Smooth muscle cell (in vitro differentiated cells): ENCODE measurements around the gene GIPC3. TPM values are rescaled to one million over a fixed set of nuclear protein-coding genes. Genes with fewer than 3 reads are reported as not detected.

ENCODE experiments used
- DNase-seq: peaks from one replicate; lab custom pipeline; 2025; ENCODE audit not compliant: unreplicated experiment; lab: John Stamatoyannopoulos, UW
- H2AFZ ChIP-seq: fragments of 200-600 bp; sonication (generic); 2 replicates; pipeline ENCODE4 v1.6.0; 2016; ENCODE audit warnings: antibody characterized with exemption, low read depth, mild to moderate bottlenecking
- H3F3A ChIP-seq: fragments of 200-600 bp; sonication (generic); 2 replicates; pipeline ENCODE4 v1.6.0; 2017; ENCODE audit warnings: antibody characterized with exemption, low read depth
- H3K27ac ChIP-seq: fragments of 200-600 bp; sonication (generic); 2 replicates; pipeline ENCODE4 v1.5.1; 2016; ENCODE audit warnings: low read depth, mild to moderate bottlenecking
- H3K27me3 ChIP-seq: fragments of 200-600 bp; sonication (generic); 2 replicates; pipeline ENCODE4 v1.6.1; 2016; ENCODE audit warnings: low read depth, mild to moderate bottlenecking
- H3K36me3 ChIP-seq: fragments of 200-600 bp; sonication (generic); 2 replicates; pipeline ENCODE4 v1.5.1; 2016; ENCODE audit warnings: low read depth
- H3K4me1 ChIP-seq: fragments of 200-600 bp; sonication (generic); 2 replicates; pipeline ENCODE4 v1.5.1; 2016; ENCODE audit warnings: low read depth
- H3K4me2 ChIP-seq: fragments of 200-600 bp; sonication (generic); 2 replicates; pipeline ENCODE4 v1.6.0; 2016; ENCODE audit warnings: mild to moderate bottlenecking
- H3K4me3 ChIP-seq: fragments of 200-600 bp; sonication (generic); 2 replicates; pipeline ENCODE4 v1.5.1; 2016; ENCODE audit warnings: mild to moderate bottlenecking
- H3K79me2 ChIP-seq: fragments of 200-600 bp; sonication (generic); 2 replicates; pipeline ENCODE4 v1.6.0; 2016; ENCODE audit warnings: low read depth, mild to moderate bottlenecking
- H3K9ac ChIP-seq: fragments of 200-600 bp; sonication (generic); 2 replicates; pipeline ENCODE4 v1.6.0; 2016; ENCODE audit warnings: low read depth
- H3K9me3 ChIP-seq: fragments of 200-600 bp; sonication (generic); replicated peaks from 2 replicates; pipeline ENCODE4 v1.5.1; 2016; ENCODE audit warnings: low read depth
- H4K20me1 ChIP-seq: fragments of 200-600 bp; sonication (generic); 2 replicates; pipeline ENCODE4 v1.6.0; 2016; ENCODE audit warnings: low read depth
- WGBS: methylation state at CpG from one replicate; pipeline ENCODE4 v1.1.7; 2016; ENCODE audit warnings: low lambda C conversion rate; 5-methylcytosine and 5-hydroxymethylcytosine counted together
- polyA plus RNA-seq: library from polyadenylated mRNA; unstranded; fragments of >200 nt; fragmentation: Nextera tagmentation; extraction: Ambion mirVana; gene quantifications from 2 replicates; pipeline ENCODE4 v1.2.1, GENCODE V29; 2016
- total RNA-seq: library from RNA; depleted of rRNA; stranded (reverse); fragments of >200 nt; gene quantifications from 2 replicates; pipeline ENCODE4 v1.2.3, GENCODE V29; 2014
- TF ChIP-seq, protein P1 (sequence below): fragments of 200-600 bp; sonication (generic); IDR thresholded peaks from 2 replicates; pipeline ENCODE4 v1.5.1; 2017; ENCODE audit warnings: borderline replicate concordance, mild to moderate bottlenecking, antibody characterized with exemption; ENCODE audit not compliant: insufficient read depth, poor library complexity, severe bottlenecking

The GIPC3 gene
- total and polyA plus RNA-seq, 2 experiments from 2014 or later, result 0.13 to 0.96 TPM

DNA sequence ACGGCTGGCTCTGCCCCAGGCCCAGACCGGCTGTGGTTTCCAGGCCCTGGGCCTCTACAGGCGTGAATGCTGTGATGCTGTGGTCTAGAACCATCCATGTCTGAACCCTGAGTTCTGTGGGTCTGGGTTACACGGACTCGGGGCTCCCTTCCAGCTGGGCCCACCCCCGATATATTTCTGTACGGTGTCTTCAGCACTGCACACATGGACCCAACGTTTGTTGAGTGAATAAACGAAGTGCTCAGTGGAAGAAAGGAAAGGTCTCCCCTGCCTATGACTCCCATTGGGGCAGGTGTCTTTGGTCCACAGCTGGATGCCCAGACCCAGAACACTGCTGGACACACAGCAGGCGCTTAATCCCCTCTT, 39.6 kb upstream of the GIPC3 start:
- no peaks in the 10 kb centered on the region for H3K27me3 ChIP-seq
- peaks cover 12% of the 10 kb centered on the region for H3F3A ChIP-seq
- no peak overlapping the region for H3K4me2 ChIP-seq
- no peak for DNase-seq
- H3K9ac ChIP-seq, result no peak overlapping the region
- H3K27ac ChIP-seq, result no peak overlapping the region
- TF ChIP-seq, protein P1, sequence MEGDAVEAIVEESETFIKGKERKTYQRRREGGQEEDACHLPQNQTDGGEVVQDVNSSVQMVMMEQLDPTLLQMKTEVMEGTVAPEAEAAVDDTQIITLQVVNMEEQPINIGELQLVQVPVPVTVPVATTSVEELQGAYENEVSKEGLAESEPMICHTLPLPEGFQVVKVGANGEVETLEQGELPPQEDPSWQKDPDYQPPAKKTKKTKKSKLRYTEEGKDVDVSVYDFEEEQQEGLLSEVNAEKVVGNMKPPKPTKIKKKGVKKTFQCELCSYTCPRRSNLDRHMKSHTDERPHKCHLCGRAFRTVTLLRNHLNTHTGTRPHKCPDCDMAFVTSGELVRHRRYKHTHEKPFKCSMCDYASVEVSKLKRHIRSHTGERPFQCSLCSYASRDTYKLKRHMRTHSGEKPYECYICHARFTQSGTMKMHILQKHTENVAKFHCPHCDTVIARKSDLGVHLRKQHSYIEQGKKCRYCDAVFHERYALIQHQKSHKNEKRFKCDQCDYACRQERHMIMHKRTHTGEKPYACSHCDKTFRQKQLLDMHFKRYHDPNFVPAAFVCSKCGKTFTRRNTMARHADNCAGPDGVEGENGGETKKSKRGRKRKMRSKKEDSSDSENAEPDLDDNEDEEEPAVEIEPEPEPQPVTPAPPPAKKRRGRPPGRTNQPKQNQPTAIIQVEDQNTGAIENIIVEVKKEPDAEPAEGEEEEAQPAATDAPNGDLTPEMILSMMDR, result no peak
- peaks cover 34% of the 10 kb centered on the region for H4K20me1 ChIP-seq
- no peaks in the 10 kb centered on the region for H3K9me3 ChIP-seq
- 85% methylated on average over 10 of the region's 10 CpGs for WGBS
- no peaks in the 10 kb centered on the region for H3K36me3 ChIP-seq
- H3K4me3 ChIP-seq, result no peak overlapping the region
- H3K4me1 ChIP-seq, result no peaks in the 10 kb centered on the region
- H2AFZ ChIP-seq, result no peak overlapping the region
- no peaks in the 10 kb centered on the region for H3K79me2 ChIP-seq

DNA sequence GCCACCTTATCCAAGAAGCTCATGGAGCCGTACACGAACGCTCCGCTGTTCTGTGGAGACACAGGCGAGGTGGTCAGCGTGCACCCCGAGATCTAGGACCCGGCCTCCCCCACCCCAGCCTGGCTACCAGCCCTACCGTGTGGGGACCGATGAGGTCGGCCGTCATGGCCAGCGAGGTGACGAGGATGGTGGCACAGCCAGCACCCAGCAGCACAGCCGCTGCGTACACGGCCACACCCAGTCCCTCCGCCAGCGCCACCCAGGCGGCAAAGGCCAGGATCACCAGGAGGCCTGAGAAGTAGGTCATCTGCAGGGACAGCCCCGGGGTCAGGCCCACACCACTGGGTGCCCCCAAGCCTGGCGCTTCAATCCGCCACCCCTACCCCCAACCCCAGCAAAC, 39.2 kb upstream of the GIPC3 start:
- Histone ChIP-seq H3K4me3 (no peak overlapping the region), H3K36me3 (no peaks in the 10 kb centered on the region), H3K4me2 (no peak overlapping the region), H3K79me2 (no peaks in the 10 kb centered on the region), H3K27me3 (no peaks in the 10 kb centered on the region), H3K9me3 (no peaks in the 10 kb centered on the region), H3K9ac (no peak overlapping the region), H3F3A (peaks cover 12% of the 10 kb centered on the region), H3K27ac (no peak overlapping the region), H3K4me1 (no peaks in the 10 kb centered on the region), H4K20me1 (peaks cover 38% of the 10 kb centered on the region), H2AFZ (no peak overlapping the region)
- no peak for DNase-seq
- WGBS, result 97% methylated on average over 22 of the region's 23 CpGs
- TF ChIP-seq, protein P1, result no peak

DNA sequence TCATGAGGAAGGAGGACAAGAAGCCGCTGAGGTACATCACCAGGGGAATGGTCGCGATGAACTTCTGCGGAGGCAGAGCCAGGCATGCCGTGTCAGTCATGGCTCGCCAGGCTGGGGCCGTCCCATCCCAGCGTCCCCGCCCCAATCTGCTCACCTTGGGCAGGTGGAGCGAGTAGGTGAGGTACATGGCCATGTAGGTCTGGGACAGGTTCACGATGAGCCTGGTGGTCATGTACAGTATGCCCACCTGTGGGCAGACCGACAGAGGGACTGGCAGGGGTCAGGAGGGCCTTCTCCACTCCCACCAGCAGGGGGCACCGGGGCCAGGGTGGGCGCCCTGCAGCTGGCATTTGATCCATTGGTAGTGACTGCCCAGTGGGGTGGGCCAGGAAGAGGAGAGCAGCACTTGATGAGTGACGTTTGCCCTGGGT, 38.0 kb upstream of the GIPC3 start:
- peaks cover 45% of the 10 kb centered on the region for H4K20me1 ChIP-seq
- H2AFZ ChIP-seq, result no peak overlapping the region
- H3K27me3 ChIP-seq, result no peaks in the 10 kb centered on the region
- no peak overlapping the region for H3K4me2 ChIP-seq
- H3K4me3 ChIP-seq, result no peak overlapping the region
- no peak overlapping the region for H3K27ac ChIP-seq
- H3K9ac ChIP-seq, result no peak overlapping the region
- peaks cover 5% of the 10 kb centered on the region for H3F3A ChIP-seq
- H3K4me1 ChIP-seq, result no peaks in the 10 kb centered on the region
- DNase-seq, result no peak
- no peaks in the 10 kb centered on the region for H3K9me3 ChIP-seq
- WGBS, result 97% methylated on average over 14 of the region's 15 CpGs
- no peaks in the 10 kb centered on the region for H3K79me2 ChIP-seq
- TF ChIP-seq, protein P1, result peak; percentile 62
- no peaks in the 10 kb centered on the region for H3K36me3 ChIP-seq

DNA sequence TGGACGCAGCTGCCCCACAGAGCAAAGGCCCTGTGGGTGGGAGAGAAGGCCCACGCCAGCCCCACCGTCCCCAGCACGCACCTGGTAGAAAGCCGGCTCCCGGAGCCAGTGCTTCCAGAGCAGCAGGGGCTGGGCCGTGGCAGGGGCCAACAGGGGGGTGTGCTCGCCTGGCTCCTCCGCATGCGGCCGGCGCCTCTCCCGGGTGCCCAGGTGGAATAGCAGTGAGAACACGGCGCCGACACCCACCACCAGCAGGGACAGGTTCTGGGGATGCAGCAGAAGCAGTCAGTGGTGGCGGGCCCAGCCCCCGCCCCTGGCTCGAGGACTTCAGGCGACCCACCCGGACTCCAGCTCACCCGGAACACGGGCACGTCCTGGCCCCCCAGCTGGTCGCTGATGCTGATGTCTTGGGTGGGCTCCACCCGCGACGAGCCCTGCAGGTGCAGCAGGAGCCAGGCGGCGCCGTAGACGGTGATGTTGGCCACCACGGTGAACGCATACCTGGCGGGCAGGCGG, 37.5 kb upstream of the GIPC3 start:
- Histone ChIP-seq H3K79me2 (no peaks in the 10 kb centered on the region), H3K4me3 (no peak overlapping the region), H3K27me3 (no peaks in the 10 kb centered on the region), H3K27ac (no peak overlapping the region), H3K36me3 (no peaks in the 10 kb centered on the region), H3K4me2 (no peak overlapping the region), H4K20me1 (peaks cover 45% of the 10 kb centered on the region), H3K9me3 (no peaks in the 10 kb centered on the region), H3K9ac (no peak overlapping the region), H3K4me1 (no peaks in the 10 kb centered on the region), H2AFZ (no peak overlapping the region), H3F3A (no peaks in the 10 kb centered on the region)
- 96% methylated on average over 27 of the region's 36 CpGs for WGBS
- TF ChIP-seq, protein P1, result no peak
- no peak for DNase-seq
